RWPE2 (cell line): ENCODE data around the gene RBM6.
A peak's percentile ranks its signal among the peaks of the same experiment; 100 is the strongest.

Source experiments
- ATAC-seq: fragments of 200-7000 bp; cut with Tn5 transposase; 3 replicates; pipeline ENCODE4 v1.9.1; 2021; ENCODE audit warnings: low read depth
- DNase-seq: peaks from one replicate; pipeline ENCODE4 v3.0.0-alpha.2; 2020; ENCODE audit warnings: low spot score
- H3K27ac ChIP-seq: fragments of 450-650 bp; 2 replicates; pipeline ENCODE4 v1.5.1; 2017; ENCODE audit warnings: mild to moderate bottlenecking; ENCODE audit not compliant: poor library complexity, severe bottlenecking
- H3K27me3 ChIP-seq: fragments of 250-450 bp; sonication (Bioruptor Pico); 2 replicates; pipeline ENCODE4 v1.5.1; 2021; ENCODE audit warnings: mild to moderate bottlenecking, moderate library complexity; ENCODE audit not compliant: insufficient read depth, poor library complexity, severe bottlenecking
- H3K36me3 ChIP-seq: fragments of 250-450 bp; sonication (Bioruptor Pico); 2 replicates; pipeline ENCODE4 v1.5.1; 2020; ENCODE audit warnings: low read depth, mild to moderate bottlenecking, moderate library complexity
- H3K4me1 ChIP-seq: fragments of 250-450 bp; sonication (Bioruptor Pico); 2 replicates; pipeline ENCODE4 v1.5.1; 2021; ENCODE audit warnings: mild to moderate bottlenecking, moderate library complexity; ENCODE audit not compliant: insufficient read depth, poor library complexity, severe bottlenecking
- H3K4me3 ChIP-seq: fragments of 250-450 bp; sonication (Bioruptor Pico); 2 replicates; pipeline ENCODE4 v1.5.1; 2021; ENCODE audit warnings: mild to moderate bottlenecking, moderate library complexity; ENCODE audit not compliant: severe bottlenecking
- H3K9me3 ChIP-seq: fragments of 250-450 bp; sonication (Bioruptor Pico); 2 replicates; pipeline ENCODE4 v1.5.1; 2021; ENCODE audit warnings: mild to moderate bottlenecking, moderate library complexity; ENCODE audit not compliant: severe bottlenecking
- CTCF ChIP-seq: fragments of 450-650 bp; IDR thresholded peaks from one replicate; pipeline ENCODE4 v1.5.1; 2017; ENCODE audit warnings: mild to moderate bottlenecking, moderate library complexity; ENCODE audit not compliant: poor library complexity, severe bottlenecking

RBM6 gene

GRCh38 chr3:50088725-50089608 lies 149.0 kb downstream of the RBM6 start, which contains the start of gene RBM5:
Gene RBM5, plus strand, starts transcription at chr3:50088919. Its CDS starts 1,516 bp downstream, at chr3:50090435.
- peak within 1 kb of the TSS; percentile 78 for H3K4me3 ChIP-seq
- ATAC-seq (peak; percentile 99), DNase-seq (peak; percentile 95)
- H3K4me1 ChIP-seq: peaks cover 5% of the 10 kb centered on the region
- H3K27ac ChIP-seq: peak within 1 kb of the TSS; percentile 68
- no peaks in the 10 kb centered on the region for H3K27me3 ChIP-seq
- peaks cover 42% of the 10 kb centered on the region for H3K36me3 ChIP-seq
- no peaks in the 10 kb centered on the region for H3K9me3 ChIP-seq
- no peak for TF ChIP-seq CTCF

GRCh38 chr3:50089609-50089945 lies 149.6 kb downstream of the RBM6 start:
- Histone ChIP-seq H3K4me3 (peak overlapping the region; percentile 78), H3K9me3 (no peaks in the 10 kb centered on the region), H3K4me1 (peaks cover 5% of the 10 kb centered on the region), H3K27me3 (no peaks in the 10 kb centered on the region), H3K36me3 (peaks cover 48% of the 10 kb centered on the region), H3K27ac (peak overlapping the region; percentile 68)
- ATAC-seq: peak; percentile 19
- no peak for DNase-seq
- no peak for TF ChIP-seq CTCF

- H3K9me3 ChIP-seq: no peaks in the 10 kb centered on the region
- no peak overlapping the region for H3K27ac ChIP-seq
- H3K4me3 ChIP-seq: no peak overlapping the region
- no peaks in the 10 kb centered on the region for H3K27me3 ChIP-seq
- no peak for TF ChIP-seq CTCF
- DNase-seq (no peak), ATAC-seq (no peak)
- peaks cover 5% of the 10 kb centered on the region for H3K4me1 ChIP-seq
- H3K36me3 ChIP-seq: peaks cover 62% of the 10 kb centered on the region
Observed at GRCh38 chr3:50090984-50091383, 151.0 kb downstream of the RBM6 start.

- no peak for TF ChIP-seq CTCF
- Histone ChIP-seq H3K27ac (no peak overlapping the region), H3K4me1 (peaks cover 5% of the 10 kb centered on the region), H3K27me3 (no peaks in the 10 kb centered on the region), H3K4me3 (no peak overlapping the region), H3K9me3 (no peaks in the 10 kb centered on the region), H3K36me3 (peaks cover 100% of the 10 kb centered on the region)
- ATAC-seq (no peak), DNase-seq (no peak)
Observed at GRCh38 chr3:50095352-50095998, 155.5 kb downstream of the RBM6 start.
